HCT116 (cell line): ENCODE measurements around the gene LIN7A. TPM values are rescaled to one million over a fixed set of nuclear protein-coding genes. Genes with fewer than 3 reads are reported as not detected.

Experiments used
- ATAC-seq: fragments of 200-7000 bp; cut with Tn5 transposase; 2 replicates; pipeline ENCODE4 v1.9.1; 2020; ENCODE audit warnings: mild to moderate bottlenecking, moderate library complexity
- BruUV-seq: library from RNA; stranded (reverse); fragments of 400-500 nt; replicated peaks from 2 replicates; lab custom pipeline; 2021; lab: Mats Ljungman, UMichigan
- CTCF ChIA-PET: fragments of 300-600 bp; sonication (Branson Sonifier 250); formaldehyde crosslinking; loops from one replicate; lab custom pipeline; 2021; ENCODE audit warnings: antibody characterized with exemption; lab: Charles Lee
- POLR2A ChIA-PET: fragments of 300-600, 350-600 bp; sonication (Branson Sonifier 250); formaldehyde crosslinking; loops from one replicate; lab custom pipeline; 2021; ENCODE audit warnings: antibody characterized with exemption; lab: Charles Lee
- RAD21 ChIA-PET, 2 experiments: fragments of 300-600 bp; sonication (Branson Sonifier 250); formaldehyde crosslinking; loops; one replicate each; lab custom pipeline; 2023; ENCODE audit warnings: low total read pairs in 2 of 2; ENCODE audit not compliant: uncharacterized antibody in 2 of 2, unreplicated experiment in 2 of 2, low non-redundant PET in 1 of 2; lab: Charles Lee
- DNase-seq: peaks from one replicate; pipeline ENCODE4 v3.0.0-alpha.2; 2010; ENCODE audit warnings: low read depth, low spot score
- H2AFZ ChIP-seq: fragments of 200-600 bp; shearing (Covaris generic), sonication (generic); 2 replicates; pipeline ENCODE4 v1.6.1; 2017; ENCODE audit warnings: low read depth, mixed run types, mixed read lengths, antibody characterized with exemption, low read length; ENCODE audit not compliant: poor library complexity, severe bottlenecking
- H3K27ac ChIP-seq: 2 replicates; pipeline ENCODE4 v1.5.1; 2012; ENCODE audit warnings: low read depth, low read length
- H3K27me3 ChIP-seq: fragments of 200-600 bp; sonication (generic); 2 replicates; pipeline ENCODE4 v1.6.1; 2016; ENCODE audit warnings: mixed run types, low read length, mixed read lengths; ENCODE audit not compliant: insufficient read depth
- H3K36me3 ChIP-seq, 2 experiments: fragments of 200-500 bp in 1 of 2; fragments of 200-600 bp in 1 of 2; sonication (Bioruptor generic) in 1 of 2; sonication (generic) in 1 of 2; 2 replicates each; pipeline versions ENCODE4 v1.5.1 to v1.6.1; 2014 to 2016; ENCODE audit warnings: low read length in 2 of 2, inconsistent platforms in 1 of 2, mixed read lengths in 1 of 2, mixed run types in 1 of 2; ENCODE audit not compliant: insufficient read depth in 2 of 2, control insufficient read depth in 1 of 2
- H3K4me1 ChIP-seq, 2 experiments: fragments of 200-600 bp in 1 of 2; sonication (generic) in 1 of 2; 2 replicates each; pipeline versions ENCODE4 v1.5.1 to v1.6.1; 2012 to 2017; ENCODE audit warnings: low read length in 2 of 2, inconsistent platforms in 1 of 2, mild to moderate bottlenecking in 1 of 2, mixed read lengths in 1 of 2, mixed run types in 1 of 2, moderate library complexity in 1 of 2; ENCODE audit not compliant: insufficient read depth in 2 of 2, control insufficient read depth in 1 of 2
- H3K4me2 ChIP-seq: fragments of 200-600 bp; sonication (generic); 2 replicates; pipeline ENCODE4 v1.6.1; 2017; ENCODE audit warnings: mixed run types, low read length, mixed read lengths
- H3K4me3 ChIP-seq, 2 experiments: fragments of 200-600 bp in 1 of 2; sonication (generic) in 1 of 2; replicated peaks in 1 of 2; 2 replicates each; pipeline ENCODE4 v1.5.1; 2011 to 2016; ENCODE audit warnings: low read length in 2 of 2, control low read depth in 1 of 2, low read depth in 1 of 2, mild to moderate bottlenecking in 1 of 2, mixed read lengths in 1 of 2, mixed run types in 1 of 2
- H3K79me2 ChIP-seq: fragments of 200-600 bp; sonication (generic); 2 replicates; pipeline ENCODE4 v1.6.1; 2017; ENCODE audit warnings: mild to moderate bottlenecking, mixed run types, low read length, moderate library complexity, mixed read lengths; ENCODE audit not compliant: insufficient read depth
- H3K9ac ChIP-seq: fragments of 200-600 bp; sonication (generic); 2 replicates; pipeline ENCODE4 v1.6.1; 2016; ENCODE audit warnings: low read length, mixed read lengths
- H3K9me2 ChIP-seq: fragments of 200-600 bp; sonication (generic), shearing (Covaris generic); 2 replicates; pipeline ENCODE4 v1.6.1; 2017; ENCODE audit warnings: mixed run types, mild to moderate bottlenecking, moderate library complexity; ENCODE audit not compliant: insufficient read depth
- H3K9me3 ChIP-seq, 2 experiments: fragments of 200-500 bp in 1 of 2; fragments of 200-600 bp in 1 of 2; sonication (Bioruptor generic) in 1 of 2; sonication (generic) in 1 of 2; 2 replicates each; pipeline ENCODE4 v1.6.1; 2014 to 2017; ENCODE audit warnings: low read length in 2 of 2, mixed read lengths in 2 of 2, inconsistent platforms in 1 of 2, low read depth in 1 of 2, mild to moderate bottlenecking in 1 of 2, mixed run types in 1 of 2, moderate library complexity in 1 of 2; ENCODE audit not compliant: control insufficient read depth in 1 of 2, insufficient read depth in 1 of 2
- H4K20me1 ChIP-seq: fragments of 200-600 bp; sonication (generic), shearing (Covaris generic); 2 replicates; pipeline ENCODE4 v1.6.1; 2017; ENCODE audit warnings: mixed run types, mild to moderate bottlenecking, moderate library complexity; ENCODE audit not compliant: insufficient read depth
- EGR1 ChIP-seq: IDR thresholded peaks from 2 replicates; pipeline ENCODE4 v1.6.1; 2012; ENCODE audit warnings: low read depth
- ELF1 ChIP-seq: IDR thresholded peaks from 2 replicates; pipeline ENCODE4 v1.6.1; 2012; ENCODE audit warnings: low read depth, borderline replicate concordance
- intact Hi-C: fragments of 100-400 bp; cut with micrococcal nuclease; formaldehyde crosslinking; loops from 2 replicates; pipeline ENCODE4 v1.10.0; 2022
- total RNA-seq: library from RNA; stranded (reverse); gene quantifications from one replicate; pipeline ENCODE4 v1.2.1, GENCODE V29; 2021; ENCODE audit not compliant: unreplicated experiment

Gene LIN7A
- total RNA-seq, 1 experiment from 2014 or later: 1.5 TPM

- no TSS peak for BruUV-seq
- intact Hi-C loops: no loop called here
- Histone ChIP-seq H3K36me3 (no peaks in the 10 kb centered on the region), H3K4me3 (no peak overlapping the region), H3K9me3 (no peaks in the 10 kb centered on the region), H4K20me1 (no peaks in the 10 kb centered on the region), H3K27ac (no peak overlapping the region), H3K4me1 (peaks cover 0 to 3% of the 10 kb centered on the region in 2 experiments; a peak in 1 of 4 replicates), H2AFZ (no peak overlapping the region), H3K4me2 (no peak overlapping the region), H3K79me2 (no peaks in the 10 kb centered on the region), H3K27me3 (no peaks in the 10 kb centered on the region; the same call in 1 of the 2 replicates), H3K9me2 (no peaks in the 10 kb centered on the region), H3K9ac (no peak overlapping the region)
- DNase-seq (no peak), ATAC-seq (no peak)
- CTCF ChIA-PET: no interaction called here
- POLR2A ChIA-PET: no interaction called here
- TF ChIP-seq EGR1: no peak
- RAD21 ChIA-PET: no interaction called here
Observed at GRCh38 chr12:80938397-80938796, 663 bp upstream of the LIN7A start.

GRCh38 chr12:80936642-80937390 is 918 bp downstream of the LIN7A start:
- TF ChIP-seq ELF1: no peak
- ChIA-PET POLR2A (no interaction called here), CTCF (interaction anchor here (0.7 kb wide), 1 partner anchor 10 kb away, joined by 3 read pairs; no protein-coding TSS in a partner anchor), RAD21 (no interaction called here)
- Histone ChIP-seq H3K4me3 (peak overlapping the region; percentile 45 to 63), H3K79me2 (no peaks in the 10 kb centered on the region), H3K27me3 (no peaks in the 10 kb centered on the region; the same call in 1 of the 2 replicates), H2AFZ (peak overlapping the region; percentile 55), H3K9me3 (no peaks in the 10 kb centered on the region), H3K9ac (peak overlapping the region; percentile 49), H3K9me2 (no peaks in the 10 kb centered on the region), H3K36me3 (no peaks in the 10 kb centered on the region), H3K4me2 (peak overlapping the region; percentile 76), H3K27ac (peak overlapping the region; percentile 39), H4K20me1 (no peaks in the 10 kb centered on the region), H3K4me1 (peaks cover 0 to 3% of the 10 kb centered on the region in 2 experiments; a peak in 1 of 4 replicates)
- no TSS peak for BruUV-seq
- DNase-seq (peak; percentile 7), ATAC-seq (peak; percentile 81)
- intact Hi-C loops: no loop called here
